G401.6 (cell line): ENCODE measurements around the gene STBD1.
"Not testable (repeated sequence)": the region's sequence is repeated elsewhere in the genome, so short reads cannot be mapped to it uniquely, and the experiment has no call there.

Experiments used
- FAIRE-seq: peaks from 2 replicates; lab custom pipeline; 2012; peaks lifted over from hg19 to GRCh38; lab: Jason Lieb, UNC

The STBD1 gene

GRCh38 chr4:76325072-76325471 lies 18.5 kb downstream of the STBD1 start:
- peak; percentile 8 for FAIRE-seq

GRCh38 chr4:76326515-76326914 lies 20.0 kb downstream of the STBD1 start:
- FAIRE-seq: peak; percentile 77

GRCh38 chr4:76334885-76335284 lies 28.4 kb downstream of the STBD1 start:
- no peak for FAIRE-seq

GRCh38 chr4:76339364-76339763 lies 32.8 kb downstream of the STBD1 start:
- FAIRE-seq: no peak

GRCh38 chr4:76341063-76341462 lies 34.5 kb downstream of the STBD1 start:
- FAIRE-seq: no peak

GRCh38 chr4:76342191-76342590 lies 35.7 kb downstream of the STBD1 start:
- FAIRE-seq: no peak

- no peak for FAIRE-seq
These were observed 36.3 kb downstream of the STBD1 start for GRCh38 chr4:76342803-76343202.

- FAIRE-seq: no peak
These were observed 48.3 kb downstream of the STBD1 start for GRCh38 chr4:76354517-76355473.

GRCh38 chr4:76357981-76358380 lies 51.4 kb downstream of the STBD1 start:
- FAIRE-seq: no peak

- not testable (repeated sequence) for FAIRE-seq
These were observed 53.4 kb downstream of the STBD1 start for GRCh38 chr4:76359881-76360466.
